Tibial artery (tissue), 4 donors: ENCODE data around the gene PACSIN1.

Experiments
- DNase-seq, 2 donors: peaks; one replicate each; pipeline ENCODE4 v3.0.0-alpha.2; 2019
- H3K27ac ChIP-seq, 2 donors: fragments of 200-600 bp; sonication (generic) in 1 of 2; 1 replicate in 1 of 2; 2 replicates in 1 of 2; pipeline ENCODE4 v1.5.1; 2018 to 2019; ENCODE audit warnings: mild to moderate bottlenecking in 1 of 2
- H3K27me3 ChIP-seq, 2 donors: fragments of 200-600 bp; sonication (generic) in 1 of 2; one replicate each; pipeline versions ENCODE4 v1.5.1 to v1.6.0; 2016 to 2019
- H3K36me3 ChIP-seq, 3 donors: fragments of 200-600 bp; sonication (generic) in 2 of 3; one replicate each; pipeline ENCODE4 v1.5.1; 2016 to 2019; ENCODE audit warnings: mild to moderate bottlenecking in 2 of 3
- H3K4me1 ChIP-seq, 4 donors: fragments of 200-600 bp; sonication (generic) in 2 of 4; 1 replicate in 3 of 4; 2 replicates in 1 of 4; pipeline ENCODE4 v1.5.1; 2016 to 2019
- H3K4me3 ChIP-seq, 2 donors: fragments of 200-600 bp; sonication (generic) in 1 of 2; 1 replicate in 1 of 2; 2 replicates in 1 of 2; pipeline ENCODE4 v1.5.1; 2018 to 2019; ENCODE audit warnings: mild to moderate bottlenecking in 2 of 2
- H3K9me3 ChIP-seq, 3 donors: fragments of 200-600 bp; sonication (generic) in 1 of 3; one replicate each; pipeline ENCODE4 v1.5.1; 2016 to 2019
- CTCF ChIP-seq, 2 experiments: fragments of 200-600 bp in 1 of 2; fragments of 450-650 bp in 1 of 2; IDR thresholded peaks; one replicate each; pipeline ENCODE4 v1.5.1; 2017 to 2019; ENCODE audit warnings: antibody characterized with exemption in 2 of 2, mild to moderate bottlenecking in 1 of 2, moderate library complexity in 1 of 2
- intact Hi-C: fragments of 100-400 bp; cut with DNase I; formaldehyde crosslinking; loops from one replicate; pipeline ENCODE4 v1.15.0; 2023; ENCODE audit warnings: low total_unique reads

The PACSIN1 gene

GRCh38 chr6:34578445-34579262 lies 112.8 kb downstream of the PACSIN1 start:
- Histone ChIP-seq H3K9me3 (no peaks in the 10 kb centered on the region), H3K27ac (no peak overlapping the region), H3K4me1 (no peaks in the 10 kb centered on the region), H3K4me3 (no peak overlapping the region), H3K27me3 (peaks cover 0 to 3% of the 10 kb centered on the region in 2 donors), H3K36me3 (no peaks in the 10 kb centered on the region)
- no peak for TF ChIP-seq CTCF (IDR thresholded peaks at IDR 0.05)
- DNase-seq = no peak
- intact Hi-C loops = no loop called here

- no peaks in the 10 kb centered on the region for H3K36me3 ChIP-seq
- peaks cover 0 to under 1% (median 0%) of the 10 kb centered on the region in 4 donors for H3K4me1 ChIP-seq
- H3K9me3 ChIP-seq = no peaks in the 10 kb centered on the region
- H3K27ac ChIP-seq = no peak overlapping the region
- intact Hi-C loops = no loop called here
- H3K4me3 ChIP-seq = no peak overlapping the region
- DNase-seq = no peak
- TF ChIP-seq CTCF (IDR thresholded peaks at IDR 0.05) = no peak
- no peaks in the 10 kb centered on the region for H3K27me3 ChIP-seq
Measured at GRCh38 chr6:34580707-34581560, 115.1 kb downstream of the PACSIN1 start.

- intact Hi-C loops = no loop called here
- TF ChIP-seq CTCF (IDR thresholded peaks at IDR 0.05) = no peak
Measured at GRCh38 chr6:34581561-34581920, 115.7 kb downstream of the PACSIN1 start.

DNA sequence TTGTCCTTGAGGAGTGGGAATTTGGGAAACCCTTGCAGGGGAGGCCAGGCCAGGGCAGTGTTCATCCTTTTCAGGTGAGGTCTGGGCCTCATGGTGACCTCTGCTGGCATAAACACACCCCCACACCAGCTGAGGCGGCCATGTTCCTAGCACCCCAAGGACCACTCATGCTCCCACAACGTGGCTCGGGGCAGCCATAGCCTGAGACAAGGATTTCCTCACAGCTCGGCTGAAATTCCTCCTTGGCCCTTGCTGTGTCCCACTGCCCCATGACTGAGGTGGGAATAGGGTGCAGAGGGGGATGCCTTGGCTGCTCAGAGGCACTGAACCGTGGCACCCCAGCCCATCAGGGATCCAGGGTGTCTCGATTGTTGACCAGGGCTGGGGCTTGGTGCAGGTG lies 117.6 kb downstream of the PACSIN1 start:
- intact Hi-C loops = no loop called here
- peak in 1 of 2 donors; percentile 54 for DNase-seq

More at GRCh38 chr6:34581561-34581920, 115.7 kb downstream of the PACSIN1 start:
- Histone ChIP-seq H3K4me3 (no peak overlapping the region), H3K4me1 (peaks cover 0 to 7% (median 0%) of the 10 kb centered on the region in 4 donors), H3K36me3 (peaks cover 0 to under 1% (median 0%) of the 10 kb centered on the region in 3 donors), H3K27ac (no peak overlapping the region), H3K9me3 (no peaks in the 10 kb centered on the region), H3K27me3 (no peaks in the 10 kb centered on the region)
- no peak for DNase-seq

More for the DNA sequence above, 117.6 kb downstream of the PACSIN1 start:
- peaks cover 0 to 11% (median 0%) of the 10 kb centered on the region in 4 donors for H3K4me1 ChIP-seq
- TF ChIP-seq CTCF (IDR thresholded peaks at IDR 0.05) = no peak
- no peak overlapping the region for H3K27ac ChIP-seq
- no peaks in the 10 kb centered on the region for H3K9me3 ChIP-seq
- H3K4me3 ChIP-seq = no peak overlapping the region
- H3K36me3 ChIP-seq = peaks cover 0 to 20% (median 9%) of the 10 kb centered on the region in 3 donors
- H3K27me3 ChIP-seq = no peaks in the 10 kb centered on the region
